ENCODE measurements around the gene PGAM5.

Gene PGAM5

DNA sequence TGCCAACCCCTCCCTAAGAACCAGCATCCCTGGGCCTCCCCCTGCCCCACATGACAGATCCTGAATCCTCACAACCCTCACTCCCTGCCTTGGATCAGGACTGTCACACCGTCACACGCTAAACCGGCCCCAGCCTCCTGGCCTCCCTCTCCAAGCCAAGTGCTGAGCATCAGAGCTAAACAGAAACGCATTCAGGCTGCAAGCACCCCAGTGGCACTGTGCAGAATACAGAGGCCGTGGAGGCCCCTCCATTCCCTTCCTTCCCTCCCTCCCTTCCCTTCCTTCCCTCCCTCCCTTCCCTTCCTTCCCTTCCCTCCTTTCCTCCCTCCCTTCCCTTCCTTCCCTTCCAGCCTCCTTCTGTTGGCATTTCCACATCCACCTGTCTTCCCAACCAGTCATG lies 36.1 kb upstream of the PGAM5 start:
- no peak for TF ChIP-seq ZFX (IDR thresholded peaks at IDR 0.05; ENCODE audit: borderline replicate concordance)
- TF ChIP-seq, protein P1, sequence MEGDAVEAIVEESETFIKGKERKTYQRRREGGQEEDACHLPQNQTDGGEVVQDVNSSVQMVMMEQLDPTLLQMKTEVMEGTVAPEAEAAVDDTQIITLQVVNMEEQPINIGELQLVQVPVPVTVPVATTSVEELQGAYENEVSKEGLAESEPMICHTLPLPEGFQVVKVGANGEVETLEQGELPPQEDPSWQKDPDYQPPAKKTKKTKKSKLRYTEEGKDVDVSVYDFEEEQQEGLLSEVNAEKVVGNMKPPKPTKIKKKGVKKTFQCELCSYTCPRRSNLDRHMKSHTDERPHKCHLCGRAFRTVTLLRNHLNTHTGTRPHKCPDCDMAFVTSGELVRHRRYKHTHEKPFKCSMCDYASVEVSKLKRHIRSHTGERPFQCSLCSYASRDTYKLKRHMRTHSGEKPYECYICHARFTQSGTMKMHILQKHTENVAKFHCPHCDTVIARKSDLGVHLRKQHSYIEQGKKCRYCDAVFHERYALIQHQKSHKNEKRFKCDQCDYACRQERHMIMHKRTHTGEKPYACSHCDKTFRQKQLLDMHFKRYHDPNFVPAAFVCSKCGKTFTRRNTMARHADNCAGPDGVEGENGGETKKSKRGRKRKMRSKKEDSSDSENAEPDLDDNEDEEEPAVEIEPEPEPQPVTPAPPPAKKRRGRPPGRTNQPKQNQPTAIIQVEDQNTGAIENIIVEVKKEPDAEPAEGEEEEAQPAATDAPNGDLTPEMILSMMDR (IDR thresholded peaks at IDR 0.05): no peak
- H3K27ac ChIP-seq: no peak overlapping the region

DNA sequence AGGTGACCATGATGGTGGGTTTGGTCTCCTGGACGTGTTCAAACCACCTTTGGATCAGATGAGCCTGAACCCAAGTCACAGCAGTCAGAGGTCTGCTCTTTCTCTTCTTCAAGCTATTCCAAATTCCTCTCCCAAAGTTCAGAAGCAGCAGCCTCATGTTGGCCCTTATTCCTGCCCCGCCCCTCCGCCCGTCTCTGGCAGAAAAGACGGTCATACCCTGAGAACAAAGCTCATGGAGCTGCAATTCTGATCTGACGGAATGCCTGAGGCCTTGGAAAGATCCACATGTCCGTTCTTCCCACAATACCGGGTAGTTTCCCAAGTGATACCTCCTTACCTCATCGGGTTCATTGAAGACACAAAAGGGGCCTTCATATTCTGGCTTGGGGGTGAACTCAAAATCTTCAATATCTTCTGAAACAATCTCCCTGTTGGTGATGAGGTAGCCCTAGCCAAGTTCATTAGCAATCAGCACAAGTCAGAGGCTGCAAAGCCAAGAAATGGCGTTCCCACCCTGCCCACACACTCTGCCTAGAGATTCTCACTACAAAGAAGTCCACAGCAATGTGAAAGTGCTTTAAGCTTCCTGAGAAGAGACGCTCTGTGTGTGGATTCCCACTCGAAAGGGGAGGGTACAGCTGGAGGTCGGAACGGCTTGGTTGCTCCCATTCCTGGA lies 34.7 kb upstream of the PGAM5 start:
- no peak overlapping the region for H3K27ac ChIP-seq
- TF ChIP-seq, protein P1 (IDR thresholded peaks at IDR 0.05): no peak
- TF ChIP-seq ZFX (IDR thresholded peaks at IDR 0.05; ENCODE audit: borderline replicate concordance): no peak

DNA sequence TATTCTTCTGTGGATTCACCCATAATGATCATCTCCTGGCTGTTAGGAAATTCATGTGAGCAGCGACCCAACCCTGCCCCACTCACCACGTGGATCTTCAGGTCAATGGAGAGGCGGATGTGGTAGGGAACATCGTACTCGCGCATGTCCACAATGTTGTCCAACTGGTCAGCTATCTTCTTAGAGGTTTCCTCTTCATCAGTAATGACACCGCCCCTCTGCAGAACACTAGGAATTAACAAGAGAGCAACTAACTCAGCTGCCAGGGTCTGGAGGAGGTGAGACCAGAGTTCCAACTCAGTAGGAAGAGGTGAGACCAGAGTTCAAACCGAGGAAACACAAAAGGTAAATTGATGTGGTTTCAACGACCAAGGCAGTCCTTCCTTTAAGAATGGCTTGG lies 33.1 kb upstream of the PGAM5 start:
- no peak overlapping the region for H3K27ac ChIP-seq
- TF ChIP-seq, protein P1 (IDR thresholded peaks at IDR 0.05): no peak
- no peak for TF ChIP-seq ZFX (IDR thresholded peaks at IDR 0.05; ENCODE audit: borderline replicate concordance)

DNA sequence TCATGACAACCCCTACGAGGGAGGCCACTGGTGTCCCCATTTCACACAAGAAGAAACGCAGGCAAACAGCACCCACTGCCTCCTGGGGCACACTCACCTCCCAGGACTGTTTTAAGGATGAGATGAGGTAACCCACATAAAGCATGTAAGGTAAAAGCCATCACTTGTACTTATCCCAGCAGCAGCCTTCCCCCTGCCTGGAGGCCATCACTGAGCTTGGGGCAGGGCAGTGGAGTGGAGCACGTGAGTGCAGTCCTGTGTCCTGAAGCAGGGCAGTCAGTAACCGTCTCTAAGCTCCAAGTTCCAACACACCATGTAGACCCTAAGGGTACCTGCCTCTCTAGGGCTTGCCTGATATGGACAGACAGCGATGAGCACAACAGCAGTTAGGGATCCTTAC lies 25.2 kb upstream of the PGAM5 start:
- H3K27ac ChIP-seq: peak overlapping the region; percentile 94; the same call in 1 of the 2 replicates

DNA sequence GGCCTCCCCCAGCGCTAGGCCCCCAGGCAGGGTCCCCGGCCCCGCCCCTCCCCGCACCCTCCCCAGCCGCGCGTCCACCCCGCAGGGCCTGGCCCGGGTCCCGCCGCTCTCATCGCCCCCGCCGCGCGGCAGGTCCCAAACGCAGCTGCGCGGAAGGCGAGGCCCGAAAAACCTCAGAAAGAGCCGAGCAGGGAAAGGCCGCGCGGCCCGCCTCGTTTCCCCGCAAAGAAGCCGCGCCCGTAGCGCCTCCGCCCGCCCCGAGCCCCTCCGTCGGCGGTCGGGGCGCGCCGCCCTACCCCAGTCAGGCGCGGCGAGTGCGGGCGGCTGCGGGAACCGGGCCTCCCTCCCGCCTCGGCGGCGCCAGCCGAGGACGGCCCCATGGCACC lies 23.8 kb upstream of the PGAM5 start:
- TF ChIP-seq, protein P1 (IDR thresholded peaks at IDR 0.05): no peak
- no peak for TF ChIP-seq ZFX (IDR thresholded peaks at IDR 0.05; ENCODE audit: borderline replicate concordance)
- peak overlapping the region; percentile 94 for H3K27ac ChIP-seq

More for the DNA sequence above, 25.2 kb upstream of the PGAM5 start:
- TF ChIP-seq, protein P1 (IDR thresholded peaks at IDR 0.05): no peak
- TF ChIP-seq ZFX (IDR thresholded peaks at IDR 0.05; ENCODE audit: borderline replicate concordance): no peak

DNA sequence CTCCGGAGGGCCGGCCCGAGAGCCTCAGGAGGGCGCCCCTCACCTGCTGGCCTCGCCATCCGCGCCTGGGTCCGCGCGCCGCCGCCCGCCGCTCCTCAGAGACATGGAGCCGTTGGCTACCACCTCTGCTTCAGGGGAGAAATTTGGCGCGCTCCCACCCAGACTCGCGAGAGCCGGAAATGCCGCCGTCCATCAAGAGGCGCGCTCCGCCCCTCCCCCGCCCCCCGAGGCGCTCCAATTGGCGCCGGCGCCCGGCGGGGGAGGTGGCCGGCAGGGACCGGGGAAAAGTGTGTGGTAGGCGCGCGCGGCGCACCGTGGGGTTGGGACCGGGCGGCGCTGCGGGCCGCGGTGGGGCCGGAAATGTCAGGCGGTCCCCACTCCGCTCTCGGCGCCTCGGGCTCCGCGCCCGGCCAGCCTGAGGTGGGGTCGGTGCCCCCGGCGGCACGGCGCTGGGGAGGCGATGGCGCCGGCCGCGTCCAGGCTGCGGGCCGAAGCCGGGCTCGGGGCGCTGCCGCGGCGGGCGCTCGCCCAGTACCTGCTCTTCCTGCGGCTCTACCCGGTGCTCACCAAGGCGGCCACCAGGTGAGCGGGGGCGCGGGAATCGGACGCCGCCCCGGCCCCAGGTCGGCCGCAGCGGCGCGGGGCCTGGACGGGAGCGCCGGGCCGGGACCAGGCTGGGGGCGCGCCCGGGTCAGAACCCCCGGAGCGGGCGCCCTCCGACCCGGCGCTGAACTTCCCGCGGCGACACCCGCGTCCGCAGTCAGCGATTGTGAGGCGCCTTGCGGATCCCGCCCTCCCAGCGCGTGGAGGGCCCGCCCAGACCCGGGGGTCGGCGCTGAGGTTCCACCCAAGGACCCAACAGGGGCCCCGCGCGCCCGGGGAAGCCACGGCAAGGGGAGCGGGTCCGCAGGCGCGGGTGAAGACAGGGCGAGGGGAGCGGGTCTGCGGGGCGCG lies 23.2 kb upstream of the PGAM5 start, which contains the start of the genes POLE and PXMP2:
Gene POLE (minus strand): TSS at position 132 of the 954 bp plus-strand sequence. CDS start 27 bp downstream, at position 105.
Gene PXMP2 (plus strand): TSS at position 377 of the 954 bp plus-strand sequence. CDS start 84 bp downstream, at position 461.
- TF ChIP-seq ZFX (IDR thresholded peaks at IDR 0.05; ENCODE audit: borderline replicate concordance): no peak
- TF ChIP-seq, protein P1 (IDR thresholded peaks at IDR 0.05): no peak
- H3K27ac ChIP-seq: peak within 1 kb of the TSS; percentile 94
